Thoracic aorta (tissue), 2 donors: ENCODE data around the gene CMPK1. TPM values are rescaled to one million over a fixed set of nuclear protein-coding genes. Genes with fewer than 3 reads are reported as not detected.

ENCODE experiments used
- ATAC-seq: fragments of 150-250 bp; one replicate; pipeline ENCODE4 v1.8.0; 2017; ENCODE audit warnings: low read depth; ENCODE audit not compliant: insufficient number of reproducible peaks, low FRiP score
- DNase-seq: peaks from one replicate; pipeline ENCODE4 v3.0.0-alpha.2; 2020; ENCODE audit warnings: low spot score
- H3K27ac ChIP-seq, 2 donors: fragments of 200-600 bp; sonication (generic); 1 replicate in 1 of 2; 2 replicates in 1 of 2; pipeline ENCODE4 v1.5.1; 2016; ENCODE audit warnings: mild to moderate bottlenecking in 2 of 2, moderate library complexity in 2 of 2
- H3K27me3 ChIP-seq: fragments of 200-600 bp; sonication (generic); replicated peaks from 2 replicates; pipeline ENCODE4 v1.6.0; 2016; ENCODE audit warnings: mild to moderate bottlenecking; ENCODE audit not compliant: insufficient read depth
- H3K36me3 ChIP-seq: fragments of 200-600 bp; sonication (generic); one replicate; pipeline ENCODE4 v1.5.1; 2016
- H3K4me1 ChIP-seq, 2 donors: fragments of 200-600 bp; sonication (generic); 1 replicate in 1 of 2; 2 replicates in 1 of 2; pipeline versions ENCODE4 v1.5.1 to v1.6.0; 2016; ENCODE audit warnings: low read depth in 2 of 2, mild to moderate bottlenecking in 1 of 2; ENCODE audit not compliant: control insufficient read depth in 1 of 2
- H3K4me3 ChIP-seq: fragments of 200-600 bp; sonication (generic); 2 replicates; pipeline ENCODE4 v1.5.1; 2016; ENCODE audit warnings: mild to moderate bottlenecking
- H3K9me3 ChIP-seq: fragments of 200-600 bp; sonication (generic); 2 replicates; pipeline ENCODE4 v1.5.1; 2016
- CTCF ChIP-seq: fragments of 200-600 bp; sonication (generic); IDR thresholded peaks from one replicate; pipeline ENCODE4 v1.5.1; 2019; ENCODE audit warnings: antibody characterized with exemption
- total RNA-seq, 2 donors: library from RNA; depleted of rRNA; stranded (reverse); fragments of >200 nt; gene quantifications; one replicate each; pipeline versions ENCODE4 v1.1.0 to v1.2.3, GENCODE V29; 2016

The CMPK1 gene
- total RNA-seq, 2 donors from 2014 or later, result 117 to 146 TPM

GRCh38 chr1:47418681-47419325 is 85.2 kb downstream of the CMPK1 start:
- Histone ChIP-seq H3K27ac (no peak overlapping the region), H3K36me3 (no peaks in the 10 kb centered on the region), H3K4me3 (no peak overlapping the region), H3K4me1 (no peaks in the 10 kb centered on the region), H3K27me3 (no peaks in the 10 kb centered on the region), H3K9me3 (no peaks in the 10 kb centered on the region)
- ATAC-seq, result no peak
- no peak for DNase-seq
- TF ChIP-seq CTCF, result no peak

GRCh38 chr1:47420547-47420946 is 87.0 kb downstream of the CMPK1 start:
- DNase-seq (no peak), ATAC-seq (no peak)
- no peak overlapping the region for H3K4me3 ChIP-seq
- no peaks in the 10 kb centered on the region for H3K9me3 ChIP-seq
- H3K27me3 ChIP-seq, result no peaks in the 10 kb centered on the region
- TF ChIP-seq CTCF, result no peak
- no peaks in the 10 kb centered on the region for H3K4me1 ChIP-seq
- H3K36me3 ChIP-seq, result no peaks in the 10 kb centered on the region
- no peak overlapping the region for H3K27ac ChIP-seq

- DNase-seq (no peak), ATAC-seq (no peak)
- no peaks in the 10 kb centered on the region for H3K9me3 ChIP-seq
- H3K27me3 ChIP-seq, result no peaks in the 10 kb centered on the region
- TF ChIP-seq CTCF, result no peak
- no peak overlapping the region for H3K27ac ChIP-seq
- H3K4me3 ChIP-seq, result no peak overlapping the region
- no peaks in the 10 kb centered on the region for H3K36me3 ChIP-seq
- no peaks in the 10 kb centered on the region for H3K4me1 ChIP-seq
These were observed 90.3 kb downstream of the CMPK1 start for GRCh38 chr1:47423872-47424271.

- ATAC-seq, result no peak
- Histone ChIP-seq H3K4me1 (no peaks in the 10 kb centered on the region), H3K27me3 (no peaks in the 10 kb centered on the region), H3K36me3 (no peaks in the 10 kb centered on the region), H3K4me3 (no peak overlapping the region), H3K9me3 (no peaks in the 10 kb centered on the region), H3K27ac (no peak overlapping the region)
- TF ChIP-seq CTCF, result peak; percentile 74
- DNase-seq, result no peak
These were observed 90.9 kb downstream of the CMPK1 start for GRCh38 chr1:47424336-47424982.

Other genes with a start within 250 kb of the CMPK1 start
- gene CYP4A22, start 196.3 kb upstream of the CMPK1 start, total RNA-seq, result not detected
- gene PDZK1IP1, start 143.8 kb upstream of the CMPK1 start, total RNA-seq, result not detected
- 1 to 10 TPM; 2.4 to 3.0 TPM for gene TAL1, start 101.6 kb upstream of the CMPK1 start, total RNA-seq
- 1 to 10 TPM; 1.1 to 2.2 TPM for gene STIL, start 19.6 kb upstream of the CMPK1 start, total RNA-seq
- under 1 TPM in 1 of 2 donors, not detected in 1; 0.28 TPM for gene FOXE3, start 82.5 kb downstream of the CMPK1 start, total RNA-seq
- gene FOXD2, start 104.3 kb downstream of the CMPK1 start, total RNA-seq, result 1 to 10 TPM; 4.9 TPM